Bronchial epithelial cell (primary cell): ENCODE measurements around the gene TRIM34. TPM values are rescaled to one million over a fixed set of nuclear protein-coding genes. Genes with fewer than 3 reads are reported as not detected.
"Not testable (repeated sequence)": the region's sequence is repeated elsewhere in the genome, so short reads cannot be mapped to it uniquely, and the experiment has no call there.

Experiments used
- DNase-seq: peaks from one replicate; pipeline ENCODE4 v3.0.0-alpha.2; 2010; ENCODE audit warnings: low read depth
- FAIRE-seq: peaks from 2 replicates; lab custom pipeline; 2011; peaks lifted over from hg19 to GRCh38; lab: Jason Lieb, UNC
- H3K27me3 ChIP-seq: 2 replicates; pipeline ENCODE4 v1.5.1; 2011; ENCODE audit warnings: low read length; ENCODE audit not compliant: control insufficient read depth, insufficient read depth
- H3K36me3 ChIP-seq: 2 replicates; pipeline ENCODE4 v1.5.1; 2011; ENCODE audit warnings: low read length; ENCODE audit not compliant: control insufficient read depth, insufficient read depth
- H3K4me3 ChIP-seq: 2 replicates; pipeline ENCODE4 v1.5.1; 2011; ENCODE audit warnings: mild to moderate bottlenecking, low read depth, low read length, control low read depth
- total RNA-seq: library from RNA; depleted of rRNA; stranded (reverse); fragments of >200 nt; gene quantifications from 2 replicates; pipeline ENCODE4 v1.2.1, GENCODE V29; 2014
- TF ChIP-seq, protein P1 (sequence below): IDR thresholded peaks from 2 replicates; pipeline ENCODE4 v1.5.1; 2011; ENCODE audit warnings: mild to moderate bottlenecking, moderate library complexity, low read length, control low read depth, inconsistent platforms; ENCODE audit not compliant: insufficient read depth, severe bottlenecking

Gene TRIM34
- total RNA-seq, 1 donor from 2014 or later: 2.9 TPM

DNA sequence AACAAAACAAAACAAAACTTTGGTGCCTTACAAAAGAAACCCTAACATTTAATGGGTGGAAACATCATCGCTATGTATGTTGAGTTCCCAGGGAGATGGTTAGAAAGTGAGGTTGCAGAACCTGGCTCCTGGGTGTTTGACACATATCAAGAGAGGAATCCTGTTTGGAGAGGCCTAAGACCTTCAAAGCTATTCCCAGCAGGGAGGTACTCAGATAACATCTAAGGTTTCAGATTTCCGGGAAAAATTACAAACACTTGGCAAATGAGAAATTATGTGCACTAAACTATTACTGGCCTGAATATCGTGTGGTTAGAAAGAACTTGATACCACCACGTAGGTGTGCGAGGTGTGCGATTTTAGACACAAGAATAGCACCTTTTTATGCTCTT is 41.6 kb downstream of the TRIM34 start:
- no peaks in the 10 kb centered on the region for H3K27me3 ChIP-seq
- H3K36me3 ChIP-seq: no peaks in the 10 kb centered on the region
- no peak overlapping the region for H3K4me3 ChIP-seq
- FAIRE-seq (no peak), DNase-seq (no peak)
- TF ChIP-seq, protein P1, sequence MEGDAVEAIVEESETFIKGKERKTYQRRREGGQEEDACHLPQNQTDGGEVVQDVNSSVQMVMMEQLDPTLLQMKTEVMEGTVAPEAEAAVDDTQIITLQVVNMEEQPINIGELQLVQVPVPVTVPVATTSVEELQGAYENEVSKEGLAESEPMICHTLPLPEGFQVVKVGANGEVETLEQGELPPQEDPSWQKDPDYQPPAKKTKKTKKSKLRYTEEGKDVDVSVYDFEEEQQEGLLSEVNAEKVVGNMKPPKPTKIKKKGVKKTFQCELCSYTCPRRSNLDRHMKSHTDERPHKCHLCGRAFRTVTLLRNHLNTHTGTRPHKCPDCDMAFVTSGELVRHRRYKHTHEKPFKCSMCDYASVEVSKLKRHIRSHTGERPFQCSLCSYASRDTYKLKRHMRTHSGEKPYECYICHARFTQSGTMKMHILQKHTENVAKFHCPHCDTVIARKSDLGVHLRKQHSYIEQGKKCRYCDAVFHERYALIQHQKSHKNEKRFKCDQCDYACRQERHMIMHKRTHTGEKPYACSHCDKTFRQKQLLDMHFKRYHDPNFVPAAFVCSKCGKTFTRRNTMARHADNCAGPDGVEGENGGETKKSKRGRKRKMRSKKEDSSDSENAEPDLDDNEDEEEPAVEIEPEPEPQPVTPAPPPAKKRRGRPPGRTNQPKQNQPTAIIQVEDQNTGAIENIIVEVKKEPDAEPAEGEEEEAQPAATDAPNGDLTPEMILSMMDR: no peak

DNA sequence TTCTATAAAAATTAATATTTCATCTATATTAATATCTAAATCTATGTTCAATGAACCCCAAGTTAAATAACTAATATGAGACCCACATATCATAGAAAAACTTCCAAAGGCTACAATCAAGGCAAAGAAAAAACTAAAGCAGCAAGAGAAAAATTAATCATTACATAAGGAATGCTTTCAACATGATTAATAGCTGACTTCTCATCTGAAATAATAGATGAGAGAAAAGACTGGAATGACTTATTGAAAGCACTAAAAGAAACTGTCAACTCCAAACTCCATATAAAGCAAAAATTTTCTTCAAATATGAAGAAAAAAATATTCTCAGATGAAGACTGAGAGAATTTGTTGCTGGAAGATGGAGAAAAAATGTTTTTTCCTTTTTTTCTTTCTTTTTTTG is 47.0 kb downstream of the TRIM34 start:
- FAIRE-seq (no peak), DNase-seq (no peak)
- Histone ChIP-seq H3K36me3 (no peaks in the 10 kb centered on the region), H3K27me3 (no peaks in the 10 kb centered on the region), H3K4me3 (no peak overlapping the region)
- TF ChIP-seq, protein P1: no peak

DNA sequence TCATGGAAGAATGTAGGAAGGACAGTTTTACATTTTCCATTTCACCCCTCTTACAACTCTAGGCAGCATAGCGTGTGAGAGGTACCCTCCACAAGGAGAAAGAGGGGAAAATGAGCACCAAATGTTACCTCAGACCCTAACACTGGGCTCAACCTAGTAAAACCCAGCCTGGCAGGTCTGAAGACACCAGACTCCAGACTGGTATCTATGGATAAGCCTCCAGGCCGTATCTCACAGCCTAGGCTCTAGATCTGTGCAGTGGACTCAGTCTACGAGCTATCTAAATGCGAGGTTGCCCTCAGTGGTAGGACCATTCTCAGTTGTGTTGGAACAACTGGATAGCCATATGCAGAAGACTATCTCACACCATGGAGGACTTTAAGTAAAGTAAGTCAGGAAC is 49.6 kb downstream of the TRIM34 start:
- DNase-seq (no peak), FAIRE-seq (no peak)
- H3K4me3 ChIP-seq: no peak overlapping the region
- H3K36me3 ChIP-seq: peaks cover 9% of the 10 kb centered on the region
- TF ChIP-seq, protein P1: no peak
- no peaks in the 10 kb centered on the region for H3K27me3 ChIP-seq

DNA sequence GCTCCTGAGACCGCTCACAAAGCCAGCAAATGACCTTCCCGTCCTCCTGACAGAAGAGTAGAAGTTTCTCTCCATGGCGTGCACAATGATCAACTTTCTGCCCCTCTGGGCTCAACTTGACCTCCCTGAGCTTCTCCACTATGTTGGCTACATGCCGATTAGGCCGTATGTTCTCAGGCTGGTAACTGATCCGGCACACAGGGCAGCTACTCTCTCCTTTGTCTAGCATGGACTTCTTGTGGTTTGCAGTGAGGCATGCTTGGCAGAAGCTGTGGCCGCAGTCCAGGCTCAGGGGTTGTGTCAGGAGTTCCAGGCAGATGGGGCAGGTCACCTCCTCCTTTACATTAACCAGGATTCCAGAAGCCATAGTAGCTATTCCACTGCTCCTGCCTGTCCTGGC is 55.0 kb downstream of the TRIM34 start:
- DNase-seq (no peak), FAIRE-seq (no peak)
- TF ChIP-seq, protein P1: no peak
- no peaks in the 10 kb centered on the region for H3K27me3 ChIP-seq
- no peak overlapping the region for H3K4me3 ChIP-seq
- H3K36me3 ChIP-seq: peaks cover 9% of the 10 kb centered on the region

DNA sequence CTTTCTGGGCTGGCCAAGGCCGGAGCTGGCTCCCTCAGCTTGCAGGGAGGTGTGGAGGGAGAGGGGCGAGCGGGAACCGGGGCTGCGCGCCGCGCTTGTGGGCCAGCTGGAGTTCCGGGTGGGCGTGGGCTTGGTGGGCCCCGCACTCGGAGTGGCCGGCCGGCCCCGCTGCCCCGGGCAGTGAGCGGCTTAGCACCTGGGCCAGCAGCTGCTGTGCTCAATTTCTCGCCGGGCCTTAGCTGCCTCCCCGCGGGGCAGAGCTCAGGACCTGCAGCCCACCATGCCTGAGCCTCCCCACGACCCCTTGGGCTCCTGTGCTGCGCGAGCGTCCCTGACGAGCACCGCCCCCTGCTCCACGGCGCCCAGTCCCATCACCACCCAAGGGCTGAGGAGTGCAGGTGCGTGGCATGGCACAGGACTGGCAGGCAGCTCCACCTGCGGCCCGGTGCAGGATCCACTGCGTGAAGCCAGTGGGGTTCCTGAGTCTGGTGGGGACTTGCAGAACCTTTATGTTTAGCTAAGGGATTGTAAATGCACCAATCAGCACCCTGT is 58.2 kb downstream of the TRIM34 start:
- not testable (repeated sequence) for H3K27me3 ChIP-seq, H3K36me3 ChIP-seq, H3K4me3 ChIP-seq, DNase-seq, FAIRE-seq

DNA sequence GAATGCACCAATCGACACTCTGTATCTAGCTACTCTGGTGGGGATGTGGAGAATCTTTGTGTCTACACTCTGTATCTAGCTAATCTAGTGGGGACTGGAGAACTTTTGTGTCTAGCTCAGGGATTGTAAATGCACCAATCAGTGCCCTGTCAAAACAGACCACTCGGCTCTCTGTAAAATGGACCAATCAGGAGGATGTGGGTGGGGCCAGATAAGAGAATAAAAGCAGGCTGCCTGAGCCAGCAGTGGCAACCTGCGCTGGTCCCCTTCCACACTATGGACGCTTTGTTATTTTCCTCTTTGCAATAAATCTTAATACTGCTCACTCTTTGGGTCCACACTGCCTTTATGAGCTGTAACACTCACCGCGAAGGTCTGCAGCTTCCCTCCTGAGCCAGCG is 58.8 kb downstream of the TRIM34 start:
- H3K36me3 ChIP-seq, H3K4me3 ChIP-seq, DNase-seq, H3K27me3 ChIP-seq, FAIRE-seq: not testable (repeated sequence)

DNA sequence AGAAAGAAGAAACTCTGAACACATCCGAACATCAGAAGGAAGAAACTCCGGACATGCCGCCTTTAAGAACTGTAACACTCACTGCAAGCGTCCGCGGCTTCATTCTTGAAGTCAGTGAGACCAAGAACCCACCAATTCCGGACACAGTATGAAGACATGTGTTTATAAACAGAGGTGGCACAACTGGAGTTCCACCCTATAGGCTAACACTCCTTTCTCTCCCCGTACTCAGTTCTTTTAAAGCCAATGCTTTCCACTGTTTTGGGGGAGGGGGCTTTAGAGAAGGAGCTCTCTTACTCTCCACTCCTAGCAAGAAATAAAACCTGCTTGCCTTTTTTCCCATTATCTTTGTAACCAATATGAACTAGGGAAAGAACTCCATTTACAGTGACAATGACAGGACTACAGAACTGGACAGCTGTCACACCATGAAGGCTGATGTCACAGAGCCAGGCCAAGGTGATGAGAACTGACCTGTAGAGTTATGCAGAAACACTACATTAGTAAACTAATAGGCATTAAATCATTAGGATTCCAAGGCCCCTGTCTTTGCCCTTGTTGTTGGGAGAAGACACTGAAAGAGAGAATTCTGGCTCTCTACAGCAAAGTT is 59.3 kb downstream of the TRIM34 start:
- H3K27me3 ChIP-seq: no peaks in the 10 kb centered on the region
- DNase-seq (no peak), FAIRE-seq (no peak)
- H3K36me3 ChIP-seq: no peaks in the 10 kb centered on the region
- TF ChIP-seq, protein P1: no peak
- peak overlapping the region; percentile 35 for H3K4me3 ChIP-seq
